Vagina (tissue), 2 donors: ENCODE measurements around the gene SUMO3. TPM values are rescaled to one million over a fixed set of nuclear protein-coding genes. Genes with fewer than 3 reads are reported as not detected.

Experiments
- DNase-seq, 2 donors: peaks; one replicate each; pipeline ENCODE4 v3.0.0-alpha.2; 2017; ENCODE audit errors: extremely low spot score in 2 of 2
- H3K27ac ChIP-seq: fragments of 200-600 bp; sonication (generic); one replicate; pipeline ENCODE4 v1.5.1; 2019
- H3K27me3 ChIP-seq: fragments of 200-600 bp; sonication (generic); one replicate; pipeline ENCODE4 v1.5.1; 2019
- H3K36me3 ChIP-seq, 2 donors: fragments of 200-600 bp; sonication (generic); one replicate each; pipeline ENCODE4 v1.5.1; 2017 to 2019
- H3K4me1 ChIP-seq: fragments of 200-600 bp; sonication (generic); one replicate; pipeline ENCODE4 v1.5.1; 2019
- H3K4me3 ChIP-seq, 2 donors: fragments of 200-600 bp; sonication (generic); 1 replicate in 1 of 2; 2 replicates in 1 of 2; pipeline ENCODE4 v1.5.1; 2016 to 2019
- H3K9me3 ChIP-seq: fragments of 200-600 bp; sonication (generic); one replicate; pipeline ENCODE4 v1.5.1; 2019
- POLR2A ChIP-seq, 2 donors: fragments of 450-650 bp; IDR thresholded peaks; one replicate each; pipeline ENCODE4 v1.6.1; 2017; ENCODE audit warnings: antibody characterized with exemption in 2 of 2, mild to moderate bottlenecking in 2 of 2, moderate library complexity in 2 of 2
- POLR2AphosphoS5 ChIP-seq, 2 donors: sonication (generic); formaldehyde crosslinking; IDR thresholded peaks; one replicate each; pipeline ENCODE4 v1.9.0; 2017; ENCODE audit warnings: antibody characterized with exemption in 2 of 2, mild to moderate bottlenecking in 2 of 2, low read depth in 1 of 2; ENCODE audit not compliant: insufficient read depth in 1 of 2
- intact Hi-C: fragments of 100-400 bp; cut with DNase I; formaldehyde crosslinking; loops from one replicate; pipeline ENCODE4 v1.15.1; 2023
- total RNA-seq: library from RNA; depleted of rRNA; stranded (reverse); fragments of >200 nt; gene quantifications from one replicate; pipeline ENCODE4 v1.2.3, GENCODE V29; 2016
- TF ChIP-seq, protein P1 (sequence below), 3 experiments: fragments of 450-650 bp in 2 of 3; fragments of 200-600 bp in 1 of 3; sonication (generic) in 1 of 3; IDR thresholded peaks; one replicate each; pipeline ENCODE4 v1.5.1; 2017 to 2019; ENCODE audit warnings: antibody characterized with exemption in 3 of 3, mild to moderate bottlenecking in 2 of 3, moderate library complexity in 2 of 3

Gene SUMO3
- total RNA-seq, 1 donor from 2014 or later = 70.0 TPM

DNA sequence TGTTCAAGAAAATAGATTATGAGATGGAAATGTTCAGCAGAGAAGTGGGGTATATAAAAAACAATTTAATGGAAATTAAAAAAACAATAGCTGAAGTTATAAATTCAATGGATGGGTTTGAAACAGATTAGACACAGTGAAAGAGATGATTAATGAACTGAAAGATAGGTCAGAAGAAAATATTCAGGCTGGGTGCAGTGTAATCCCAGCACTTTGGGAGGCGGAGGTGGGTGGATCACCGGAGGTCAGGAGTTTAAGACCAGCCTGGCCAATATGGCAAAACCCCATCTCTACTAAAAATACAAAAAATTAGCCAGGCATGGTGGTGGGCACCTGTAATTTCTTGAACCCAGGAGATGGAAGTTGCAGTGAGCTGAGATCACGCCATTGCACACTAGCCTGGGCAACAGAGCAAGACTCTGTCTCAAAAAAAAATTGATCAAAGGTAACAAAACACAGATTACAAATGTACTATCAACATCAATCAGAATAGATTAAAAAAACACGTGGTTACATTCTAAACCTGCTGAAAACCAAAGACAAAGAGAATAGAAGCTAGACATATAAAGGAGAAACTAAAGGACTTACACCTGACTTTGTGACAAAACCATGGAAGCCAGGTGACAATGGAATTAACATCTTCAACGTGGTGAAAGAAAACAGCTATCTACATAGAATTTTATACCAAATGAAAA, 4.8 kb upstream of the SUMO3 start:
- peaks cover 6% of the 10 kb centered on the region for H3K9me3 ChIP-seq
- no peaks in the 10 kb centered on the region for H3K36me3 ChIP-seq
- no peaks in the 10 kb centered on the region for H3K27me3 ChIP-seq
- peaks cover 7% of the 10 kb centered on the region for H3K4me1 ChIP-seq
- H3K4me3 ChIP-seq = no peak overlapping the region
- TF ChIP-seq POLR2A (IDR thresholded peaks at IDR 0.05) (no peak), POLR2AphosphoS5 (IDR thresholded peaks at IDR 0.05; ENCODE audit: insufficient read depth in 1 of 2, low read depth in 1 of 2) (no peak)
- TF ChIP-seq, protein P1, sequence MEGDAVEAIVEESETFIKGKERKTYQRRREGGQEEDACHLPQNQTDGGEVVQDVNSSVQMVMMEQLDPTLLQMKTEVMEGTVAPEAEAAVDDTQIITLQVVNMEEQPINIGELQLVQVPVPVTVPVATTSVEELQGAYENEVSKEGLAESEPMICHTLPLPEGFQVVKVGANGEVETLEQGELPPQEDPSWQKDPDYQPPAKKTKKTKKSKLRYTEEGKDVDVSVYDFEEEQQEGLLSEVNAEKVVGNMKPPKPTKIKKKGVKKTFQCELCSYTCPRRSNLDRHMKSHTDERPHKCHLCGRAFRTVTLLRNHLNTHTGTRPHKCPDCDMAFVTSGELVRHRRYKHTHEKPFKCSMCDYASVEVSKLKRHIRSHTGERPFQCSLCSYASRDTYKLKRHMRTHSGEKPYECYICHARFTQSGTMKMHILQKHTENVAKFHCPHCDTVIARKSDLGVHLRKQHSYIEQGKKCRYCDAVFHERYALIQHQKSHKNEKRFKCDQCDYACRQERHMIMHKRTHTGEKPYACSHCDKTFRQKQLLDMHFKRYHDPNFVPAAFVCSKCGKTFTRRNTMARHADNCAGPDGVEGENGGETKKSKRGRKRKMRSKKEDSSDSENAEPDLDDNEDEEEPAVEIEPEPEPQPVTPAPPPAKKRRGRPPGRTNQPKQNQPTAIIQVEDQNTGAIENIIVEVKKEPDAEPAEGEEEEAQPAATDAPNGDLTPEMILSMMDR (IDR thresholded peaks at IDR 0.05) = no peak
- no peak for DNase-seq
- H3K27ac ChIP-seq = no peak overlapping the region
- intact Hi-C loops = no loop called here

DNA sequence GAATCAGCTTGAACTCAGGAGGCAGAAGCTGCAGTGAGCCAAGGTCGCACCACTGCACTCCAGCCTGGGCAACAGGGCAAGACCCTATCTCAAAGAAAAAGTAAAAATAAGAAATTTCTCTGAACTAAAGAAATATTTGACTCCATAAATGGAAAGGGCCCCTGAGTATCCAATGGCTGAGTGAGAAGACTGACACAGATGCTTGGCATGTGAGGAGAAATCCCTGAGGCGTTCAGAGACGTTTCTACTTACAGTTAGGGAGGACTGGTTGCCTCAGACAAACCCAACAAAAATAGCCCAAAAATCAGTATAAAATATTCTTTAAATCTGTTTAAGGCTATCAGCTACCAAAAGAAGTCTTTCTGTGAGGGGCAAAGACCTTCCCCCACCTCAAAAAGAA, 3.0 kb upstream of the SUMO3 start:
- no peaks in the 10 kb centered on the region for H3K36me3 ChIP-seq
- peaks cover 23% of the 10 kb centered on the region for H3K4me1 ChIP-seq
- peaks cover 6% of the 10 kb centered on the region for H3K9me3 ChIP-seq
- DNase-seq = no peak
- no peak overlapping the region for H3K27ac ChIP-seq
- TF ChIP-seq POLR2A (IDR thresholded peaks at IDR 0.05) = no peak
- TF ChIP-seq, protein P1 (IDR thresholded peaks at IDR 0.05) = no peak
- no peak for TF ChIP-seq POLR2AphosphoS5 (IDR thresholded peaks at IDR 0.05; ENCODE audit: insufficient read depth in 1 of 2, low read depth in 1 of 2)
- no peaks in the 10 kb centered on the region for H3K27me3 ChIP-seq
- intact Hi-C loops = no loop called here
- no peak overlapping the region for H3K4me3 ChIP-seq

- TF ChIP-seq POLR2A (IDR thresholded peaks at IDR 0.05) (no peak), POLR2AphosphoS5 (IDR thresholded peaks at IDR 0.05; ENCODE audit: insufficient read depth in 1 of 2, low read depth in 1 of 2) (no peak)
- TF ChIP-seq, protein P1 (IDR thresholded peaks at IDR 0.05) = no peak
Observed at GRCh38 chr21:44819283-44820243, 1.7 kb upstream of the SUMO3 start.

GRCh38 chr21:44818640-44819011, 764 bp upstream of the SUMO3 start:
- no peak for DNase-seq

More at GRCh38 chr21:44819283-44820243, 1.7 kb upstream of the SUMO3 start:
- Histone ChIP-seq H3K9me3 (peaks cover 6% of the 10 kb centered on the region), H3K27ac (no peak overlapping the region), H3K36me3 (no peaks in the 10 kb centered on the region), H3K4me1 (peaks cover 36% of the 10 kb centered on the region), H3K4me3 (no peak overlapping the region), H3K27me3 (no peaks in the 10 kb centered on the region)
- intact Hi-C loops = loop anchor here (5.0 kb wide), 1 partner anchor 53 kb away; the partner anchor contains the start of gene PTTG1IP
- DNase-seq = no peak

More at GRCh38 chr21:44818640-44819011, 764 bp upstream of the SUMO3 start:
- Histone ChIP-seq H3K27me3 (no peaks in the 10 kb centered on the region), H3K27ac (peak overlapping the region; percentile 94), H3K4me1 (peaks cover 37% of the 10 kb centered on the region), H3K4me3 (peak overlapping the region; percentile 85 to 94), H3K9me3 (peaks cover 6% of the 10 kb centered on the region), H3K36me3 (peaks cover 0 to 3% of the 10 kb centered on the region in 2 donors)
- TF ChIP-seq, protein P1 (IDR thresholded peaks at IDR 0.05) = no peak
- no peak for TF ChIP-seq POLR2AphosphoS5 (IDR thresholded peaks at IDR 0.05; ENCODE audit: insufficient read depth in 1 of 2, low read depth in 1 of 2)
- TF ChIP-seq POLR2A (IDR thresholded peaks at IDR 0.05) = no peak
- intact Hi-C loops = loop anchor here (5.0 kb wide), 1 partner anchor 54 kb away; the partner anchor contains the start of gene PTTG1IP
